NB4 (cell line): Measurements from ENCODE around the gene IPO13.
A peak's percentile ranks its signal among the peaks of the same experiment; 100 is the strongest.

Source experiments
- DNase-seq: peaks from one replicate; pipeline ENCODE4 v3.0.0; 2010; ENCODE audit warnings: low read depth
- H3K4me3 ChIP-seq: one replicate; pipeline ENCODE4 v1.5.1; 2011; ENCODE audit warnings: mild to moderate bottlenecking, low read depth, low read length, moderate library complexity
- MYC ChIP-seq: IDR thresholded peaks from 2 replicates; pipeline ENCODE4 v1.6.1; 2011; ENCODE audit warnings: low read depth, low read length
- POLR2A ChIP-seq: IDR thresholded peaks from 2 replicates; pipeline ENCODE4 v1.6.1; 2011; ENCODE audit warnings: mild to moderate bottlenecking; ENCODE audit not compliant: insufficient read length; ENCODE audit errors: extremely low read depth
- TF ChIP-seq, protein P1 (sequence below): IDR thresholded peaks from one replicate; pipeline ENCODE4 v1.5.1; 2012; ENCODE audit warnings: low read depth, low read length
- TF ChIP-seq, protein P2 (sequence below): IDR thresholded peaks from 2 replicates; pipeline ENCODE4 v1.6.1; 2011; ENCODE audit warnings: low read depth, low read length

The IPO13 gene

GRCh38 chr1:43945674-43946235 is 995 bp upstream of the IPO13 start:
- TF ChIP-seq MYC (no peak), POLR2A (no peak)
- TF ChIP-seq, protein P1, sequence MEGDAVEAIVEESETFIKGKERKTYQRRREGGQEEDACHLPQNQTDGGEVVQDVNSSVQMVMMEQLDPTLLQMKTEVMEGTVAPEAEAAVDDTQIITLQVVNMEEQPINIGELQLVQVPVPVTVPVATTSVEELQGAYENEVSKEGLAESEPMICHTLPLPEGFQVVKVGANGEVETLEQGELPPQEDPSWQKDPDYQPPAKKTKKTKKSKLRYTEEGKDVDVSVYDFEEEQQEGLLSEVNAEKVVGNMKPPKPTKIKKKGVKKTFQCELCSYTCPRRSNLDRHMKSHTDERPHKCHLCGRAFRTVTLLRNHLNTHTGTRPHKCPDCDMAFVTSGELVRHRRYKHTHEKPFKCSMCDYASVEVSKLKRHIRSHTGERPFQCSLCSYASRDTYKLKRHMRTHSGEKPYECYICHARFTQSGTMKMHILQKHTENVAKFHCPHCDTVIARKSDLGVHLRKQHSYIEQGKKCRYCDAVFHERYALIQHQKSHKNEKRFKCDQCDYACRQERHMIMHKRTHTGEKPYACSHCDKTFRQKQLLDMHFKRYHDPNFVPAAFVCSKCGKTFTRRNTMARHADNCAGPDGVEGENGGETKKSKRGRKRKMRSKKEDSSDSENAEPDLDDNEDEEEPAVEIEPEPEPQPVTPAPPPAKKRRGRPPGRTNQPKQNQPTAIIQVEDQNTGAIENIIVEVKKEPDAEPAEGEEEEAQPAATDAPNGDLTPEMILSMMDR: no peak
- TF ChIP-seq, protein P2, sequence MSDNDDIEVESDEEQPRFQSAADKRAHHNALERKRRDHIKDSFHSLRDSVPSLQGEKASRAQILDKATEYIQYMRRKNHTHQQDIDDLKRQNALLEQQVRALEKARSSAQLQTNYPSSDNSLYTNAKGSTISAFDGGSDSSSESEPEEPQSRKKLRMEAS: no peak
- no peak for DNase-seq
- peak overlapping the region; percentile 84 for H3K4me3 ChIP-seq

- no peak for DNase-seq
- H3K4me3 ChIP-seq: peak overlapping the region; percentile 85
- TF ChIP-seq, protein P1: no peak
- TF ChIP-seq, protein P2: no peak
- no peak for TF ChIP-seq POLR2A
- no peak for TF ChIP-seq MYC
Measured at GRCh38 chr1:43947061-43947873, 517 bp downstream of the IPO13 start.

DNA sequence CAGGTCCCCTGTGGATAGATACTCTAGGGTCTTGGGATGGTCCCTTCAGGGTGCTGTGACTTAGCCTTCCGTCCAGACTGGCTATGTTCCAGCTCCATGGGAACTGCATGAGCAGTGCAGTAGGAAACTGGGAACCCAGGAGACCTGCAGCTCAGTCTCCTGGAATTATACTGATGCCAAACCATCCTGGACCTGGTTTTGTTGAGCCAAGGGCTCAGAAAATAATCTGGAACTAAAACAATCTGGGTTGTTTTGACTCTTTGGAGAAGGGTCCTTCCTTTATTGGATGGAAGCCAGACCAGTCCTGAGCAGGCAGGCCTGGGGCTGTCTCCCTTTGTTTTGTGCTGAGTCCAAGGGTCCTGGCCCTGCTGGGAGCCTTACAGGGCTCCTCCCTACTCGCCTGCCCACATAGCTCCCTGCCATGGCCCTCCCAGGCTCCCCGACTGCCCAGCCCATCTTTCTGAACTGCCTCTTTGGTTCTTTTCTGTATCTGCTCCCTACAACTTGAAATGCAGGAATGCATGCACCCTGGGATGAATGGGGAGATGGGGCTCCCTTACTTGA is 1.2 kb downstream of the IPO13 start:
- no peak for DNase-seq
- TF ChIP-seq, protein P1: no peak
- TF ChIP-seq, protein P2: no peak
- TF ChIP-seq MYC (no peak), POLR2A (no peak)
- peak overlapping the region; percentile 85 for H3K4me3 ChIP-seq

DNA sequence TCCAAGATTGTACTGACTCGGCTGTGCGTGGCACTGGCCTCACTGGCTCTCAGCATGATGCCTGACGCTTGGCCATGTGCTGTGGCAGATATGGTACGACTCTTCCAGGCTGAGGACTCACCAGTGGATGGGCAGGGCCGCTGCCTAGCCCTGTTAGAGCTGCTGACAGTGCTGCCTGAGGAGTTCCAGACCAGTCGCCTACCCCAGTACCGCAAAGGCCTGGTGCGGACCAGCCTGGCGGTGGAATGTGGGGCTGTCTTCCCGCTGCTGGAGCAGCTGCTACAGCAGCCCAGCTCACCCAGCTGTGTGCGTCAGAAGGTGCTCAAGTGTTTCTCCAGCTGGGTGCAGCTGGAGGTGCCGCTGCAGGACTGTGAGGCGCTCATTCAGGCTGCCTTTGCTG is 2.9 kb downstream of the IPO13 start:
- TF ChIP-seq, protein P2: no peak
- TF ChIP-seq, protein P1: no peak
- TF ChIP-seq MYC (no peak), POLR2A (no peak)
- no peak overlapping the region for H3K4me3 ChIP-seq
- DNase-seq: no peak

GRCh38 chr1:43951021-43951985 is 4.6 kb downstream of the IPO13 start:
- TF ChIP-seq, protein P1: no peak
- TF ChIP-seq, protein P2: no peak
- TF ChIP-seq MYC: no peak
- DNase-seq: no peak
- no peak overlapping the region for H3K4me3 ChIP-seq
